Measurements from ENCODE around the gene SLC27A4.

SLC27A4 gene

DNA sequence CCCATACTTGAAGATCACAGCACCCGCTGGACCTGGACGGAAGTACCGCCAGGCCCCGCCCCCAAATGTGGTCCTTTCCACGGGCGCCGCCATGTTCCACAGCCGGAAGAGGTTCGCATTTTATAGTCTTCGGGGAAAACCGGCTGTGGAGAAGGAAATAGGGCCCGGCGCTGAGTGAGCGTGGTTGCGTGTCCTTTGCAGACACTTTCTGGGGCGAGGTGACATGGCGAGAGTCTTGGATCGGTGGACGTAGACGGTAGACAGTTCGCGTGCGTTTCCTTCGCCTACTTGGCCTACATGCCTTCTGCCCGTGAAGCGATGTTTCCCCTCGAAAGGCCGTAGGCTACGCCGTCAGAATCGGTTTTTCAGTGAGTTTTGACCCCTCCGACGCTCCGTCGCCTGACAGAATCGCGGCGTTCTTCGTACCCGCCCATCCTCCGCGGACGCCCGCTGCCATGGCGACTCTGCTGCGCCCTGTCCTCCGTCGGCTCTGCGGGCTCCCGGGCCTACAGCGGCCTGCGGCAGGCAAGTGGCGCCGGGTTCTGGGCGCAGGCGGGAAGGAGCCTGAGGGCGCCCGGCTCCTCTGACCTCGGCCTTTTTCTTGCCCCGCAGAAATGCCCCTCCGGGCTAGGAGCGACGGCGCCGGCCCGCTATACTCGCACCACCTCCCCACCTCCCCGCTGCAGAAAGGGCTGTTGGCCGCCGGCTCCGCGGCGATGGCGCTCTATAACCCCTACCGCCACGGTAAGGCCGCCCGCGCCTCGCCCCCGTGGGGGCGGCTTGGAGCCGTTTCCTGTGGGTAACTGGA lies 17.7 kb upstream of the SLC27A4 start, which contains the start of the genes COQ4 and TRUB2 (continued):
- TF ChIP-seq ZFP3 (tag by site-specific recombination; IDR thresholded peaks at IDR 0.05; ENCODE audit: low read depth) (no peak), MYNN (tag by site-specific recombination; IDR thresholded peaks at IDR 0.05; ENCODE audit: borderline replicate concordance) (peak; percentile 52; the same call in 1 of the 2 replicates), ZNF350 (tag by site-specific recombination; IDR thresholded peaks at IDR 0.05) (no peak), ZNF280D (tag by site-specific recombination; IDR thresholded peaks at IDR 0.05) (no peak), ZNF701 (tag by site-specific recombination; IDR thresholded peaks at IDR 0.05) (no peak), ZNF121 (tag by site-specific recombination; IDR thresholded peaks at IDR 0.05) (peak; percentile 70; the same call in 1 of the 2 replicates), ZNF76 (tag by site-specific recombination; IDR thresholded peaks at IDR 0.05; ENCODE audit: borderline replicate concordance, low read depth) (peak; percentile 77; the same call in 1 of the 2 replicates), ZNF214 (tag by site-specific recombination; IDR thresholded peaks at IDR 0.05; ENCODE audit: borderline replicate concordance) (no peak), ZNF561 (tag by site-specific recombination; IDR thresholded peaks at IDR 0.05; ENCODE audit: borderline replicate concordance) (peak; percentile 80; the same call in 1 of the 2 replicates), EGR2 (tag by site-specific recombination; IDR thresholded peaks at IDR 0.05; ENCODE audit: low read depth) (peak; percentile 22; the same call in 1 of the 2 replicates), ZNF324 (tag by site-specific recombination; IDR thresholded peaks at IDR 0.05) (peak; percentile 89), ZNF654 (tag by site-specific recombination; IDR thresholded peaks at IDR 0.05; ENCODE audit: low read depth) (no peak), ZNF555 (tag by site-specific recombination; conservative IDR thresholded peaks at IDR 0.05) (no peak), SP3 (tag by site-specific recombination; IDR thresholded peaks at IDR 0.05) (peak; percentile 91), ZIC2 (tag by site-specific recombination; IDR thresholded peaks at IDR 0.05) (no peak; the same call in 1 of the 2 replicates), OSR2 (tag by site-specific recombination; IDR thresholded peaks at IDR 0.05) (no peak), ZNF837 (tag by site-specific recombination; IDR thresholded peaks at IDR 0.05) (no peak), ZNF626 (tag by site-specific recombination; IDR thresholded peaks at IDR 0.05) (no peak), ZFP41 (tag by site-specific recombination; IDR thresholded peaks at IDR 0.05; ENCODE audit: borderline replicate concordance) (no peak), SALL2 (tag by site-specific recombination; IDR thresholded peaks at IDR 0.05; ENCODE audit: borderline replicate concordance) (no peak), ZNF843 (tag by site-specific recombination; IDR thresholded peaks at IDR 0.05) (peak; percentile 76), ZNF16 (tag by site-specific recombination; IDR thresholded peaks at IDR 0.05; ENCODE audit: low read depth) (no peak), ZNF571 (tag by site-specific recombination; IDR thresholded peaks at IDR 0.05) (no peak), ZNF645 (tag by site-specific recombination; IDR thresholded peaks at IDR 0.05) (no peak)
- TF ChIP-seq, protein P1, sequence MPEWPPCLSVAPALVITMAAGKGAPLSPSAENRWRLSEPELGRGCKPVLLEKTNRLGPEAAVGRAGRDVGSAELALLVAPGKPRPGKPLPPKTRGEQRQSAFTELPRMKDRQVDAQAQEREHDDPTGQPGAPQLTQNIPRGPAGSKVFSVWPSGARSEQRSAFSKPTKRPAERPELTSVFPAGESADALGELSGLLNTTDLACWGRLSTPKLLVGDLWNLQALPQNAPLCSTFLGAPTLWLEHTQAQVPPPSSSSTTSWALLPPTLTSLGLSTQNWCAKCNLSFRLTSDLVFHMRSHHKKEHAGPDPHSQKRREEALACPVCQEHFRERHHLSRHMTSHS (tag by site-specific recombination; IDR thresholded peaks at IDR 0.05) = no peak
- TF ChIP-seq, protein P2, sequence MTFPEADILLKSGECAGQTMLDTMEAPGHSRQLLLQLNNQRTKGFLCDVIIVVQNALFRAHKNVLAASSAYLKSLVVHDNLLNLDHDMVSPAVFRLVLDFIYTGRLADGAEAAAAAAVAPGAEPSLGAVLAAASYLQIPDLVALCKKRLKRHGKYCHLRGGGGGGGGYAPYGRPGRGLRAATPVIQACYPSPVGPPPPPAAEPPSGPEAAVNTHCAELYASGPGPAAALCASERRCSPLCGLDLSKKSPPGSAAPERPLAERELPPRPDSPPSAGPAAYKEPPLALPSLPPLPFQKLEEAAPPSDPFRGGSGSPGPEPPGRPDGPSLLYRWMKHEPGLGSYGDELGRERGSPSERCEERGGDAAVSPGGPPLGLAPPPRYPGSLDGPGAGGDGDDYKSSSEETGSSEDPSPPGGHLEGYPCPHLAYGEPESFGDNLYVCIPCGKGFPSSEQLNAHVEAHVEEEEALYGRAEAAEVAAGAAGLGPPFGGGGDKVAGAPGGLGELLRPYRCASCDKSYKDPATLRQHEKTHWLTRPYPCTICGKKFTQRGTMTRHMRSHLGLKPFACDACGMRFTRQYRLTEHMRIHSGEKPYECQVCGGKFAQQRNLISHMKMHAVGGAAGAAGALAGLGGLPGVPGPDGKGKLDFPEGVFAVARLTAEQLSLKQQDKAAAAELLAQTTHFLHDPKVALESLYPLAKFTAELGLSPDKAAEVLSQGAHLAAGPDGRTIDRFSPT (tag by site-specific recombination; IDR thresholded peaks at IDR 0.05) = no peak
- TF ChIP-seq, protein P3, sequence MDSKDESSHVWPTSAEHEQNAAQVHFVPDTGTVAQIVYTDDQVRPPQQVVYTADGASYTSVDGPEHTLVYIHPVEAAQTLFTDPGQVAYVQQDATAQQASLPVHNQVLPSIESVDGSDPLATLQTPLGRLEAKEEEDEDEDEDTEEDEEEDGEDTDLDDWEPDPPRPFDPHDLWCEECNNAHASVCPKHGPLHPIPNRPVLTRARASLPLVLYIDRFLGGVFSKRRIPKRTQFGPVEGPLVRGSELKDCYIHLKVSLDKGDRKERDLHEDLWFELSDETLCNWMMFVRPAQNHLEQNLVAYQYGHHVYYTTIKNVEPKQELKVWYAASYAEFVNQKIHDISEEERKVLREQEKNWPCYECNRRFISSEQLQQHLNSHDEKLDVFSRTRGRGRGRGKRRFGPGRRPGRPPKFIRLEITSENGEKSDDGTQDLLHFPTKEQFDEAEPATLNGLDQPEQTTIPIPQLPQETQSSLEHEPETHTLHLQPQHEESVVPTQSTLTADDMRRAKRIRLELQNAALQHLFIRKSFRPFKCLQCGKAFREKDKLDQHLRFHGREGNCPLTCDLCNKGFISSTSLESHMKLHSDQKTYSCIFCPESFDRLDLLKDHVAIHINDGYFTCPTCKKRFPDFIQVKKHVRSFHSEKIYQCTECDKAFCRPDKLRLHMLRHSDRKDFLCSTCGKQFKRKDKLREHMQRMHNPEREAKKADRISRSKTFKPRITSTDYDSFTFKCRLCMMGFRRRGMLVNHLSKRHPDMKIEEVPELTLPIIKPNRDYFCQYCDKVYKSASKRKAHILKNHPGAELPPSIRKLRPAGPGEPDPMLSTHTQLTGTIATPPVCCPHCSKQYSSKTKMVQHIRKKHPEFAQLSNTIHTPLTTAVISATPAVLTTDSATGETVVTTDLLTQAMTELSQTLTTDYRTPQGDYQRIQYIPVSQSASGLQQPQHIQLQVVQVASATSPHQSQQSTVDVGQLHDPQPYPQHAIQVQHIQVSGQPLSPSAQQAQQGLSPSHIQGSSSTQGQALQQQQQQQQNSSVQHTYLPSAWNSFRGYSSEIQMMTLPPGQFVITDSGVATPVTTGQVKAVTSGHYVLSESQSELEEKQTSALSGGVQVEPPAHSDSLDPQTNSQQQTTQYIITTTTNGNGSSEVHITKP (tag by site-specific recombination; IDR thresholded peaks at IDR 0.05) = peak; percentile 88

All from HEK293 (cell line).